Body of pancreas (tissue), 4 donors: Measurements from ENCODE around the gene SLC9A3. TPM values are rescaled to one million over a fixed set of nuclear protein-coding genes. Genes with fewer than 3 reads are reported as not detected.

ENCODE experiments used
- ATAC-seq: fragments of 150-250 bp; one replicate; pipeline ENCODE4 v1.9.1; 2016
- DNase-seq, 4 donors: peaks; one replicate each; pipeline ENCODE4 v3.0.0-alpha.2; 2019
- H3K27ac ChIP-seq, 4 donors: fragments of 200-600 bp; sonication (generic); 1 replicate in 3 of 4; 2 replicates in 1 of 4; pipeline versions ENCODE4 v1.5.1 to v1.6.1; 2016 to 2019; ENCODE audit warnings: mild to moderate bottlenecking in 1 of 4, mixed read lengths in 1 of 4, moderate library complexity in 1 of 4
- H3K27me3 ChIP-seq, 2 donors: fragments of 200-600 bp; sonication (generic); one replicate each; pipeline ENCODE4 v1.6.0; 2016; ENCODE audit warnings: mild to moderate bottlenecking in 1 of 2
- H3K36me3 ChIP-seq, 2 donors: fragments of 200-600 bp; sonication (generic); replicated peaks in 1 of 2; 2 replicates each; pipeline ENCODE4 v1.5.1; 2016; ENCODE audit warnings: low read depth in 2 of 2; ENCODE audit not compliant: insufficient read depth in 1 of 2
- H3K4me1 ChIP-seq: fragments of 200-600 bp; sonication (generic); one replicate; pipeline ENCODE4 v1.6.0; 2016
- H3K4me3 ChIP-seq, 2 donors: fragments of 200-600 bp; sonication (generic); 1 replicate in 1 of 2; 2 replicates in 1 of 2; pipeline ENCODE4 v1.5.1; 2016 to 2019
- H3K9me3 ChIP-seq, 3 donors: fragments of 200-600 bp; sonication (generic); 1 replicate in 2 of 3; 2 replicates in 1 of 3; pipeline ENCODE4 v1.5.1; 2016
- POLR2A ChIP-seq, 3 donors: fragments of 450-650 bp; IDR thresholded peaks; one replicate each; pipeline ENCODE4 v1.6.1; 2016; ENCODE audit warnings: antibody characterized with exemption in 3 of 3, mild to moderate bottlenecking in 2 of 3
- WGBS, 2 donors: methylation state at CpG; one replicate each; pipeline ENCODE4 v1.1.5; 2017; 5-methylcytosine and 5-hydroxymethylcytosine counted together
- intact Hi-C: fragments of 100-400 bp; cut with DNase I; formaldehyde crosslinking; loops from one replicate; pipeline ENCODE4 v1.15.1; 2023
- total RNA-seq, 2 donors: library from RNA; depleted of rRNA; stranded (reverse); fragments of >200 nt; gene quantifications; one replicate each; pipeline ENCODE4 v1.1.0, GENCODE V29; 2016
- TF ChIP-seq, protein P1 (sequence below), 7 experiments: fragments of 450-650 bp in 4 of 7; fragments of 200-600 bp in 3 of 7; sonication (generic) in 3 of 7; IDR thresholded peaks; one replicate each; pipeline ENCODE4 v1.5.1; 2016 to 2019; ENCODE audit warnings: antibody characterized with exemption in 7 of 7

SLC9A3 gene
- total RNA-seq, 2 donors from 2014 or later = 2.0 to 4.7 TPM

DNA sequence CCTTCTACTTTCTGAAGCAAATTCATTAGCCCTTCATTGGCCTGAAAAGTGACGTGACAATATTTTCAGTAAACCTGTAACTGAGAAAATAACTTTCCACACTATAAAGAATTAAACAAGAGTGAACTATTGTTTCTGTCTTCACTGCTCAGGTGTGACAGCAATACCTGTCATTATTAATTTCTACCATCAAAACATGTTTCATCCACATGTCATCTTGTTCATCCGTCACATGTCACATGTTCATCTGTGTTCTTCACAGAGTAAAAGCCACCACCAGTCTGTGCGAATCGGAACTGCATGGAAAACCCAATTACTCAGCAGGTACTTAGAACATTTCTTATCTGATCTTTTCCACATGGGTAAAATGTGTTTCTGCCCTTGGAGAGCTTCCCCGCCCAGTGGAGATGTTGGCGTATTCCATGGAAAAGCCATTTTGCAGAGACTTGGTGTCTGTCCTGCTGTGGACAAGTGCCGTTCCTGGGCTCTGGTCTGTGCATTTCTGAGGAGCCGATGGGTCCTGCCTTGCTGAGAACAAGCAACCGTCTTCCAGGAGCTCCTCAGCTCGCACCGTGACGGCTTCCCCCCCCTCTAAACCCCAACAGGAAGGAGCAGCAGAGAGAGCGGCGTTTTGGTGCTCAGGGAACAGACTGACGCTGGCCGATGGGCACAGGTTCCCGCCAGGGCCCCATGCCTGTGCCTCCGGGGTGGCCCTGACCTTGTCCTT lies 91.9 kb downstream of the SLC9A3 start:
- Histone ChIP-seq H3K4me3 (no peak overlapping the region), H3K36me3 (no peaks in the 10 kb centered on the region), H3K4me1 (no peaks in the 10 kb centered on the region), H3K27ac (no peak overlapping the region), H3K9me3 (no peaks in the 10 kb centered on the region), H3K27me3 (no peaks in the 10 kb centered on the region)
- DNase-seq (no peak), ATAC-seq (no peak)
- 68 to 82% methylated on average over 18 of the region's 18 CpGs for WGBS, 2 donors
- intact Hi-C loops = no loop called here
- TF ChIP-seq, protein P1, sequence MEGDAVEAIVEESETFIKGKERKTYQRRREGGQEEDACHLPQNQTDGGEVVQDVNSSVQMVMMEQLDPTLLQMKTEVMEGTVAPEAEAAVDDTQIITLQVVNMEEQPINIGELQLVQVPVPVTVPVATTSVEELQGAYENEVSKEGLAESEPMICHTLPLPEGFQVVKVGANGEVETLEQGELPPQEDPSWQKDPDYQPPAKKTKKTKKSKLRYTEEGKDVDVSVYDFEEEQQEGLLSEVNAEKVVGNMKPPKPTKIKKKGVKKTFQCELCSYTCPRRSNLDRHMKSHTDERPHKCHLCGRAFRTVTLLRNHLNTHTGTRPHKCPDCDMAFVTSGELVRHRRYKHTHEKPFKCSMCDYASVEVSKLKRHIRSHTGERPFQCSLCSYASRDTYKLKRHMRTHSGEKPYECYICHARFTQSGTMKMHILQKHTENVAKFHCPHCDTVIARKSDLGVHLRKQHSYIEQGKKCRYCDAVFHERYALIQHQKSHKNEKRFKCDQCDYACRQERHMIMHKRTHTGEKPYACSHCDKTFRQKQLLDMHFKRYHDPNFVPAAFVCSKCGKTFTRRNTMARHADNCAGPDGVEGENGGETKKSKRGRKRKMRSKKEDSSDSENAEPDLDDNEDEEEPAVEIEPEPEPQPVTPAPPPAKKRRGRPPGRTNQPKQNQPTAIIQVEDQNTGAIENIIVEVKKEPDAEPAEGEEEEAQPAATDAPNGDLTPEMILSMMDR (IDR thresholded peaks at IDR 0.05) = no peak
- no peak for TF ChIP-seq POLR2A (IDR thresholded peaks at IDR 0.05)

DNA sequence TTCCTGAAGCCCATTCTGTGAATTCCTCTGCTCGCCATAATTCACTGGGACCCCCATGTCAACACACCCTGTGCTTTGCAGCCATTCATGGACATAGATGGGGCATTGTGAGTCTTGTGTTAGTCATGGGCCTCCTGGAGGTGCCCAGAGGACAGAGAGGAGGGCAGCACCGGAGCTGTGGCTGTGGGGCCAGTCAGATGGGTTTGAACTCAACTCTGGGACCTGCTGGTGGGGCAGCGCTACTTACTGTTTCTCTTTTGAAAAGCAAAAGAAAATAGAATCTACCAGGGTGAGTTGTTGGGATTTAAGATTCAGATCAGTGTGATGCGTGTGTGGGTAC lies 92.6 kb downstream of the SLC9A3 start:
- H3K4me1 ChIP-seq = no peaks in the 10 kb centered on the region
- no peak for ATAC-seq
- WGBS, 2 donors = 54 to 86% methylated on average over 3 to 4 of the region's 4 CpGs
- TF ChIP-seq, protein P1 (IDR thresholded peaks at IDR 0.05) = no peak
- TF ChIP-seq POLR2A (IDR thresholded peaks at IDR 0.05) = no peak
- no peaks in the 10 kb centered on the region for H3K36me3 ChIP-seq
- no peaks in the 10 kb centered on the region for H3K27me3 ChIP-seq
- H3K9me3 ChIP-seq = no peaks in the 10 kb centered on the region
- intact Hi-C loops = no loop called here
- no peak for DNase-seq
- H3K4me3 ChIP-seq = no peak overlapping the region
- no peak overlapping the region for H3K27ac ChIP-seq

DNA sequence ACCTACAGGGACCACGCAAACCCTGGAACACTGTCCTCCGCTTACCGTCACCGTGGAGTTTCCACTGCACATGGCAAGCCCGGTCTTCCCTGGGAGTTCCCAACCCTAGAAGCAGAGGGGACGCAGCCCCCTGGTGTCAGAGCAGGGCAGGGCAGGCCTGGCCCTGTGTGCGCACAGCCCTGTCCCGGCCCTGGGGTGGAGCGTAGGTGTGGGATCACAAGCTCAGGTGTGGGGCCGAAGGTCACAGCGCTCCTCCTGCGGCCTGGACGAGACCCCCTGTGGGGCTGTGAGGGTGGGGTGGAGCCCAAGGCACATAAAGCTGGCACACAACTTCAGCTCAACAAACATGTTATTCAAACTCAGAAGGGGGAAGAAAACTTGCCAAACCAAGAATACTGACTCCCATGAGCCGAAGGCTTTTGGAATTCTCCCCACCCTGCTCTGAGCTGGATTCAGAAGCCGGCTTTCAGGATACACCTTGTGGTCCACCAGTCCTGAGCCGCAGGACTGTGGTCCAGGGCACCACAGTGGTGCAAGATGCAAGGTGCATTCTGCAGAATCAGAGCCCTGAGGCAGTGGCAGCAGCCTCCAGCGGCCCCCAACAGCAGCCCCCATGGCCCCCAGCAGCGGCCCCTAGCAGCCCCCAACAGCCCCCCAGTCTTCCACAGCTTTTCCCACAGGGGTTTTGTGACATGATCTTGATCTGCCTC lies 93.1 kb downstream of the SLC9A3 start:
- Histone ChIP-seq H3K9me3 (no peaks in the 10 kb centered on the region), H3K36me3 (no peaks in the 10 kb centered on the region), H3K4me3 (no peak overlapping the region), H3K27ac (no peak overlapping the region), H3K4me1 (no peaks in the 10 kb centered on the region), H3K27me3 (no peaks in the 10 kb centered on the region)
- intact Hi-C loops = no loop called here
- TF ChIP-seq POLR2A (IDR thresholded peaks at IDR 0.05) = no peak
- TF ChIP-seq, protein P1 (IDR thresholded peaks at IDR 0.05) = peak in 4 of 7 experiments; percentile 18 to 50 (median 32)
- 29 to 37% methylated on average over 5 to 18 of the region's 18 CpGs for WGBS, 2 donors
- DNase-seq = peak in 1 of 4 donors; percentile 48
- ATAC-seq = no peak

DNA sequence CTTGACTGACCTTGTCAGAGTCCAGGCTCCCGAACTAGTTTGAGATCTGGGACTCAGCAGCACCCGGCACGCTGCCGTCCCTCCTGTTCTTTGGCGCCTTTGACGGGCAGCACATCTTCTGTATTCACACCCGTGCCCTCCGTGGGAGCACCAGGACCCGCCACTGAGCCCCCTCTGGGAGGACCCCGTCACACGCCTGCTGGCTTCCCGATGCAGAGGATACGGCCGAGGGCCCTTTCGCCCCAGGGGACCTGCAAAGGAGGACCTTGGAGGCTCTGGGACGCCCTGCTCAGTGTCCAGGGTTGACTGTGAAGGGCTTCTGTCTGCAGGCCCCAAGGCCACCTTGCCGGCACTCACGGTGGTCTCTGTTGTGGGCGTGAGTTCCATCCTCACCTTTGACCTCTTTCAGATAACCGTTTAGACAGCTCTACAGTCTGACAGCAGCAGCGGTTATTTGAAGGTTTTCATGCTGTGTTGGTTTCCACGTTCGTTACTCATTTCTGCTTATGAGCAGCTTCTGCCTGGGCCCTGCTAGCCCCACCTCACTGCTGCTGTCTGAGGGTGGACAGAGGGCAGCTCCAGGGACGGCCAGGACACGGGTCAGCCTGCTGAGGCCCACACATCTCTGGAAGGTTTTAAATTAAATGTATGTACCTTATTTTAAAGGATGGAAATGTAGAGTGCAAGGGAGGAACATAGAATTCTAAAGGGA lies 93.9 kb downstream of the SLC9A3 start:
- no peak for TF ChIP-seq POLR2A (IDR thresholded peaks at IDR 0.05)
- TF ChIP-seq, protein P1 (IDR thresholded peaks at IDR 0.05) = no peak
- Histone ChIP-seq H3K9me3 (no peaks in the 10 kb centered on the region), H3K27ac (no peak overlapping the region), H3K36me3 (no peaks in the 10 kb centered on the region), H3K4me3 (no peak overlapping the region), H3K4me1 (no peaks in the 10 kb centered on the region), H3K27me3 (no peaks in the 10 kb centered on the region)
- ATAC-seq = no peak
- no peak for DNase-seq
- intact Hi-C loops = no loop called here
- WGBS, 2 donors = 75 to 78% methylated on average over 20 to 25 of the region's 25 CpGs
